ENCODE results near the gene TMEM229B. TPM values are rescaled to one million over a fixed set of nuclear protein-coding genes. Genes with fewer than 3 reads are reported as not detected.

TMEM229B gene
- total RNA-seq, 1 donor from 2014 or later: 3.7 TPM

DNA sequence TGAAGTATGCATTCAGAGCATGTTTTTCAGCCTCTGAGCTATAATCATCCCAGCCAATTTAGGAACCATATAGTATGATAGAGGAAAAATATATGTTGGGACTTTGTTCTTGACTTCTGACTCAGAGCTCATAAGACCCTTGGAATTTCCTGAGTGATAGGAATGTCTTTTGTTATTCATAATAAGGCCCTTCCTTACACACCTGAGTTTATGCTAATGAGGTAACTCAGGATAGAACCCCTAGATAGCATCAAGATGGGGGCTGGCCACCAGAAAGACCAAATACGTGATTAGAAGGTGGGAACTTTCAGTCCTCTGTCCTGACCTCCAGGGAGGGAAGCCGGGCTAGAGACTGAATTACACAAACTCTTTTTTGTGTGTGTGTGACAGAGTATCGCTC is 44.1 kb downstream of the TMEM229B start:
- Mint-ChIP-seq H3K36me3 (ENCODE audit: low read depth) (no peaks in the 10 kb centered on the region), H3K27me3 (peaks cover 3% of the 10 kb centered on the region), H3K4me1 (no peaks in the 10 kb centered on the region), H3K4me3 (no peak overlapping the region), H3K27ac (no peak overlapping the region), H3K9me3 (no peaks in the 10 kb centered on the region)
- ChIA-PET POLR2A (no interaction called here), CTCF (interaction anchor here (0.8 kb wide), 1 partner anchor 127 kb away, joined by 3 read pairs; no protein-coding TSS in a partner anchor)
- intact Hi-C loops (cut with micrococcal nuclease): no loop called here
- DNase-seq (no peak), ATAC-seq (ENCODE audit: low read depth) (no peak)
- TF ChIP-seq CTCF (IDR thresholded peaks at IDR 0.05): no peak

DNA sequence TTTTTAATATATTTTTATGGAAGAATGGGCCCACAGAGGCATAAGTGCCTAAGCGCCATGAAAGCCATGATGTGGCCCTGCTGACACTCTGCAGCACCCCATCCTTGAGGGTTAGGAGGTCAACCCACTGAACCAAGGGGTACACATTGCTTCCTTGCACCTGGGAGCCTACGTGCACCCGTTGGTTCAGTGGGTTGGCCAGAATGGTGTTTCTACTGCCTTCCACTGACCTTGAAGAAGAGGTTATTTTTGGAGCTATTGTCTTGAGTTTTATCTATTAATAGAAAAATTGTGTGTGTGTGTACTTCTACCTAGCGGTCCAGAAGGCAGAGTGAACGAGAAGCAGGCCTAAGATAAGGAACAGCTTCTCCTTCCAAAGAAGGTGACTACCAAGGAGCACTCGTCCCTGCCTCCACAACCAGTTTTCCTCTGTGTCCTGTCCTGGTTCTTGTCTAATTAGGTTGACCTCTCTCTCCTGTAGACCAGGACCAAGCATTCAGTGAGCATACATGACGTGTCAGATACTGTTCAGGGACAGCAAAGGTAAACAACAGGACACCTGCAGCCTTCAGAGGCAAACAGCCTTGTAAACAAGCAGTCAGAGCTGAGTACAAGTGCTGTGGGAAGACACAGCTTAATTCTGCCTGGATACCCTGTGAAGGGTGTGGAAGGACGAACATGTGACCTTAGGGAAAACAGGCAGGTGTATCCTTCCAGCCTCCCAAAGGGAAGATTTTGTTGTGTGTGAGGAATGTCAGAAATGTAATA is 46.2 kb downstream of the TMEM229B start:
- no peak overlapping the region for H3K4me3 Mint-ChIP-seq
- peaks cover 6% of the 10 kb centered on the region for H3K27me3 Mint-ChIP-seq
- no peak overlapping the region for H3K27ac Mint-ChIP-seq
- ATAC-seq (ENCODE audit: low read depth) (no peak), DNase-seq (no peak)
- ChIA-PET POLR2A (no interaction called here), CTCF (interaction anchor here (1.4 to 3.3 kb wide), 2 partner anchors 15 to 129 kb away, joined by 5 to 9 read pairs; no protein-coding TSS in a partner anchor)
- intact Hi-C loops (cut with micrococcal nuclease): no loop called here
- TF ChIP-seq CTCF (IDR thresholded peaks at IDR 0.05): no peak
- H3K4me1 Mint-ChIP-seq: no peaks in the 10 kb centered on the region
- no peaks in the 10 kb centered on the region for H3K9me3 Mint-ChIP-seq
- no peaks in the 10 kb centered on the region for H3K36me3 Mint-ChIP-seq (ENCODE audit: low read depth)

- Mint-ChIP-seq H3K9me3 (no peaks in the 10 kb centered on the region), H3K4me3 (no peak overlapping the region), H3K27ac (no peak overlapping the region), H3K36me3 (ENCODE audit: low read depth) (no peaks in the 10 kb centered on the region), H3K4me1 (no peaks in the 10 kb centered on the region), H3K27me3 (peaks cover 10% of the 10 kb centered on the region)
- intact Hi-C loops (cut with micrococcal nuclease): no loop called here
- ChIA-PET CTCF (interaction anchor here (1.4 to 3.3 kb wide), 2 partner anchors 14 to 129 kb away, joined by 5 to 9 read pairs; no protein-coding TSS in a partner anchor), POLR2A (no interaction called here)
- no peak for ATAC-seq (ENCODE audit: low read depth)
- no peak for DNase-seq
- TF ChIP-seq CTCF (IDR thresholded peaks at IDR 0.05): no peak
Measured at GRCh38 chr14:67441672-67442071, 46.8 kb downstream of the TMEM229B start.

- no peak overlapping the region for H3K27ac Mint-ChIP-seq
- ATAC-seq (ENCODE audit: low read depth) (no peak), DNase-seq (no peak)
- no peaks in the 10 kb centered on the region for H3K36me3 Mint-ChIP-seq (ENCODE audit: low read depth)
- H3K9me3 Mint-ChIP-seq: no peaks in the 10 kb centered on the region
- POLR2A ChIA-PET: no interaction called here
- intact Hi-C loops (cut with micrococcal nuclease): no loop called here
- no peak overlapping the region for H3K4me3 Mint-ChIP-seq
- H3K27me3 Mint-ChIP-seq: peaks cover 10% of the 10 kb centered on the region
- H3K4me1 Mint-ChIP-seq: no peaks in the 10 kb centered on the region
- CTCF ChIA-PET: interaction anchor here (1.4 to 3.3 kb wide), 2 partner anchors 14 to 130 kb away, joined by 5 to 9 read pairs; no protein-coding TSS in a partner anchor
- no peak for TF ChIP-seq CTCF (IDR thresholded peaks at IDR 0.05)
Measured at GRCh38 chr14:67441256-67441655, 47.3 kb downstream of the TMEM229B start.

DNA sequence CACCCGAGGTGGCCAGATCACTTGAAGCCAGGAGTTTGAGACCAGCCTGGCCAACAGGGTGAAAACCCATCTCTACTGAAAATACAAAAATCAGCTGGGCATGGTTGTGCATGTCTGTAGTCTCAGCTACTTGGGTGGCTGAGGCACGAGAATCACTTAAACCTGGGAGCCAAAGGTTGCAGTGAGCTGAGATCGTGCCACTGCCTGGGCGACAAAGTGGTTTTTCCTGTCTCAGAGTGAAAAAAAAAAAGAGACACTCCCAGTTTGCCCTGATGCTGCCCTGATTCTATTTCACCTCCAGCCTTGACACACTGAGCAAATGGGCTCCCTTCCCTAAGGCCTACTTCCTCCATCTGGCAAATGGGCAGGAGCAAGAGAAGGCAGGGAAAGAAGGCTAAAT is 48.0 kb downstream of the TMEM229B start:
- no peak overlapping the region for H3K27ac Mint-ChIP-seq
- POLR2A ChIA-PET: no interaction called here
- TF ChIP-seq CTCF (IDR thresholded peaks at IDR 0.05): no peak
- no peaks in the 10 kb centered on the region for H3K4me1 Mint-ChIP-seq
- no peaks in the 10 kb centered on the region for H3K9me3 Mint-ChIP-seq
- H3K4me3 Mint-ChIP-seq: no peak overlapping the region
- no peak for DNase-seq
- peaks cover 10% of the 10 kb centered on the region for H3K27me3 Mint-ChIP-seq
- no peak for ATAC-seq (ENCODE audit: low read depth)
- no peaks in the 10 kb centered on the region for H3K36me3 Mint-ChIP-seq (ENCODE audit: low read depth)
- CTCF ChIA-PET: interaction anchor here (3.3 kb wide), 1 partner anchor 131 kb away, joined by 9 read pairs; no protein-coding TSS in a partner anchor
- intact Hi-C loops (cut with micrococcal nuclease): no loop called here

Measured in activated B cell treated with CpG ODN at 0.5 μM for 24 hours (primary cell).